K562 (cell line): Measurements from ENCODE around the gene SLC35D3. TPM values are rescaled to one million over a fixed set of nuclear protein-coding genes. Genes with fewer than 3 reads are reported as not detected.

Experiments used
- ATAC-seq: fragments of 200-7000 bp; cut with Tn5 transposase; 3 replicates; pipeline ENCODE4 v1.9.1; 2020; ENCODE audit warnings: moderate library complexity
- BruUV-seq: library from RNA; stranded (reverse); fragments of 400-500 nt; replicated peaks from 2 replicates; lab custom pipeline; 2021; lab: Mats Ljungman, UMichigan
- CTCF ChIA-PET: fragments of 300-600 bp; formaldehyde crosslinking; extraction: SDS; loops from one replicate; lab custom pipeline; 2021; ENCODE audit warnings: low intra/inter-chr PET ratio; lab: Yijun Ruan, JAX
- POLR2A ChIA-PET: fragments of 300-600, 350-650 bp; sonication (Branson Sonifier 250); formaldehyde crosslinking; extraction: SDS; loops from one replicate; lab custom pipeline; 2021; ENCODE audit warnings: antibody characterized with exemption, inconsistent platforms; lab: Yijun Ruan, JAX
- DNase-seq, 4 experiments: peaks; one replicate each; pipeline versions ENCODE4 v3.0.0 to v3.0.0-alpha.2; 2011 to 2018; ENCODE audit warnings: low spot score in 3 of 4, mixed read lengths in 3 of 4; ENCODE audit errors: extremely low read depth in 1 of 4
- FAIRE-seq: peaks from 2 replicates; lab custom pipeline; 2011; peaks lifted over from hg19 to GRCh38; lab: Jason Lieb, UNC
- H2AFZ ChIP-seq: 2 replicates; pipeline ENCODE4 v1.6.0; 2011; ENCODE audit warnings: low read depth, low read length, control low read depth, inconsistent platforms
- H3K27ac ChIP-seq: fragments of 200-600 bp; 3 replicates; pipeline ENCODE4 v1.8.0; 2011; ENCODE audit warnings: low read depth, mild to moderate bottlenecking, control low read depth, inconsistent platforms, low read length, moderate library complexity, mixed read lengths; ENCODE audit errors: extremely low read depth
- H3K27me3 ChIP-seq, 2 experiments: fragments of 300-600 bp in 1 of 2; 2 replicates in 1 of 2; 3 replicates in 1 of 2; pipeline versions ENCODE4 v1.6.0 to v1.8.0; 2011; ENCODE audit warnings: inconsistent platforms in 2 of 2, low read length in 2 of 2, mild to moderate bottlenecking in 1 of 2, mixed read lengths in 1 of 2, moderate library complexity in 1 of 2; ENCODE audit not compliant: control insufficient read depth in 2 of 2, insufficient read depth in 2 of 2
- H3K36me3 ChIP-seq: fragments of 300-600 bp; 3 replicates; pipeline ENCODE4 v1.8.0; 2011; ENCODE audit warnings: mild to moderate bottlenecking, low read length, inconsistent platforms; ENCODE audit not compliant: control insufficient read depth, insufficient read depth
- H3K4me1 ChIP-seq, 2 experiments: fragments of 200-600 bp in 1 of 2; replicated peaks in 1 of 2; 2 replicates in 1 of 2; 3 replicates in 1 of 2; pipeline versions ENCODE4 v1.5.1 to v1.8.0; 2011; ENCODE audit warnings: inconsistent platforms in 2 of 2, low read length in 2 of 2, mild to moderate bottlenecking in 1 of 2, mixed read lengths in 1 of 2, moderate library complexity in 1 of 2; ENCODE audit not compliant: control insufficient read depth in 2 of 2, insufficient read depth in 2 of 2
- H3K4me2 ChIP-seq: 2 replicates; pipeline ENCODE4 v1.6.1; 2011; ENCODE audit warnings: low read length, control low read depth, inconsistent platforms, mixed read lengths; ENCODE audit not compliant: insufficient read depth
- H3K4me3 ChIP-seq: fragments of 200-600 bp; sonication (generic), shearing (Covaris generic); 2 replicates; pipeline ENCODE4 v1.5.1; 2016; ENCODE audit warnings: control low read depth, inconsistent platforms
- H3K79me2 ChIP-seq: fragments of 200-600 bp; 3 replicates; pipeline ENCODE4 v1.8.0; 2011; ENCODE audit warnings: low read length, inconsistent platforms; ENCODE audit not compliant: control insufficient read depth, insufficient read depth
- H3K9ac ChIP-seq, 2 experiments: 2 replicates each; pipeline versions ENCODE4 v1.6.0 to v1.6.1; 2011; ENCODE audit warnings: low read depth in 2 of 2, low read length in 2 of 2, control low read depth in 1 of 2, inconsistent platforms in 1 of 2, mild to moderate bottlenecking in 1 of 2, mixed read lengths in 1 of 2; ENCODE audit not compliant: insufficient read depth in 1 of 2
- H3K9me1 ChIP-seq: one replicate; pipeline ENCODE4 v1.6.0; 2011; ENCODE audit warnings: inconsistent platforms, mild to moderate bottlenecking, low read length, moderate library complexity; ENCODE audit not compliant: control insufficient read depth, insufficient read depth
- H3K9me3 ChIP-seq: replicated peaks from 2 replicates; pipeline ENCODE4 v1.5.1; 2011; ENCODE audit warnings: low read depth, low read length, inconsistent platforms; ENCODE audit not compliant: control insufficient read depth, insufficient read depth
- H4K20me1 ChIP-seq: replicated peaks from 2 replicates; pipeline ENCODE4 v1.6.1; 2011; ENCODE audit warnings: low read length, inconsistent platforms, mixed read lengths; ENCODE audit not compliant: control insufficient read depth, insufficient read depth
- MCM3 ChIP-seq: fragments of 450-650 bp; IDR thresholded peaks from 2 replicates; pipeline ENCODE4 v1.6.1; 2016
- MCM7 ChIP-seq, 2 experiments: fragments of 450-650 bp; IDR thresholded peaks; 2 replicates each; pipeline ENCODE4 v1.6.1; 2016 to 2018
- POLR2AphosphoS2 ChIP-seq: IDR thresholded peaks from 2 replicates; pipeline ENCODE4 v1.6.1; 2012; ENCODE audit warnings: low read length, improper control_type of control experiment
- RB1 ChIP-seq: fragments of 450-650 bp; IDR thresholded peaks from 2 replicates; pipeline ENCODE4 v1.6.1; 2017; ENCODE audit warnings: low read depth, mild to moderate bottlenecking
- WGBS: fragments of 100-300 bp; shearing (Covaris generic); methylation state at CpG from one replicate; pipeline ENCODE4 v1.1.6; 2016; ENCODE audit warnings: low coverage, mixed read lengths; ENCODE audit not compliant: insufficient coverage; ENCODE audit errors: missing lambda C conversion rate; 5-methylcytosine and 5-hydroxymethylcytosine counted together
- in situ Hi-C: fragments of 300-500 bp; cut with MboI; formaldehyde crosslinking; loops from 4 replicates; pipeline ENCODE4 v1.15.0; 2018; ENCODE audit warnings: inconsistent platforms, mixed read lengths
- intact Hi-C: fragments of 100-400 bp; cut with micrococcal nuclease; formaldehyde crosslinking; loops from 2 replicates; pipeline ENCODE4 v1.14.2; 2022
- polyA plus RNA-seq, 8 experiments: library from polyadenylated mRNA; depleted of rRNA in 4 of 8; stranded (reverse) in 5 of 8; unstranded in 3 of 8; fragments of >200 nt; fragmentation: Nextera tagmentation in 2 of 8; fragmentation: Illumina TruSeq in 1 of 8; extraction: Ambion mirVana in 2 of 8; extraction: Trizol in 1 of 8; gene quantifications; 2 replicates each; pipeline versions ENCODE4 v1.2.1 to v1.2.3, GENCODE V29; 2011 to 2014; ENCODE audit warnings: inconsistent platforms in 1 of 8, missing spikeins in 1 of 8
- total RNA-seq, 7 experiments: library from RNA; depleted of rRNA in 6 of 7; stranded (reverse); fragments of >200 nt in 6 of 7; fragmentation: Illumina TruSeq in 2 of 7; extraction: Trizol in 2 of 7; gene quantifications; 2 replicates each; pipeline versions ENCODE4 v1.2.1 to v1.2.3, GENCODE V29; 2011 to 2021; ENCODE audit warnings: low replicate concordance in 1 of 7

SLC35D3 gene
- total and polyA plus RNA-seq, 9 of the 15 experiments (the other 6 are each of a cell fraction or from before 2014, with no cell fraction given), result not detected

DNA sequence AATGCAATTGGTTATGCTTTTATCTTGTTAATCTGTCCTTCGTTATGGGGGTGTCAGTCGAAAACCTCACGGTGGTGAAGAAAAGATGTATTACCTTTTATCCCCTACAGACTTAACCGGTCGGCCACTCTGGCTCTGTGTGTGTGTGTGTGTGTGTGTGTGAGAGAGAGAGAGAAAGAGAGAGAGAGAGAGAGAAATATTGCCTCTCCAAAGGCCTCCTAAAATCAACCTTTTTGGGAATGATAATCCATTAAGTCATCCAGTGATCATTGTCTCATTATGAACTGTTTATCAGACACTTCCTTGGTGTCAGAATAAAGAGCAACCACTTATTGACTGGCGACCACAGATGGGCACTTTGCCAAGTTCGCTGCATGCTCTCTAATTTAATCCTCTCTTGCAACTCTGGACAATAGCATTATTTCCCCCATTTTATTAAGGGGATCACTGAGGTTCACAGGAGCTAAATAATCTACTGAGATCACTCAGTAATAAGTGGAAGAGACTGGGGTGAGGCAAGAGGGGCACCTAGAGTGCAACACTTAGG lies 30.7 kb downstream of the SLC35D3 start (continued):
- no peak for TF ChIP-seq POLR2AphosphoS2

DNA sequence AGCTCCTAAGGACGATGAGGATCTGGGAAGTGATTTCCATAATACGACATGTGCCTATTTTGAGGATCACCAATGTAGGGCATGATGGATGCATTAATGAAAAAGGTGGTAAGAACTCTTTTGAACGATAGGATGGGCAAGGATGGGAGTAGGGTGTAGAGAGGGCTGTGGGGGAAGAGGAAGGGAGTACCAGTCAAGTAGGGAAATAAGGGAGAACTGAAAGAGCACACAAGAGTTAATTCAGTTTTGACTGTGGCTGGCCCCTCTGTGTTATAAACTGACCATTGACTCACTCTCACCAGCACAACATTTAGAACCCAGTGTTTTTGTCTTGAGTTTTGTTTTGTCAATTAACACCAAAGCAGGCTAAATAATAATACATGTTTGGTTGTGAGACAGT lies 33.0 kb downstream of the SLC35D3 start:
- H3K27me3 ChIP-seq, result peaks cover 3 to 14% of the 10 kb centered on the region in 2 experiments
- H3K9me3 ChIP-seq, result no peaks in the 10 kb centered on the region
- H3K4me3 ChIP-seq, result no peak overlapping the region
- no peak overlapping the region for H3K9ac ChIP-seq
- no TSS peak for BruUV-seq
- H3K4me2 ChIP-seq, result no peak overlapping the region
- H3K4me1 ChIP-seq, result peaks cover 4 to 10% of the 10 kb centered on the region in 2 experiments; a peak in 4 of 5 replicates
- TF ChIP-seq MCM7 (IDR thresholded peaks at IDR 0.05) (0 out of 4 replicates have a peak, but pooled peaks of 1 of the 2 experiments have one; percentile 24), RB1 (no peak), MCM3 (peak; percentile 68; the same call in 1 of the 2 replicates)
- POLR2A ChIA-PET, result no interaction called here
- H2AFZ ChIP-seq, result no peak overlapping the region
- CTCF ChIA-PET, result no interaction called here
- no peaks in the 10 kb centered on the region for H3K9me1 ChIP-seq
- DNase-seq, result no peak
- ATAC-seq, result no peak
- intact Hi-C loops (no loop called here), in situ Hi-C loops (no loop called here)
- H4K20me1 ChIP-seq, result peaks cover 3% of the 10 kb centered on the region; the same call in 1 of the 2 replicates
- H3K36me3 ChIP-seq, result no peaks in the 10 kb centered on the region
- H3K27ac ChIP-seq, result no peak overlapping the region
- H3K79me2 ChIP-seq, result no peaks in the 10 kb centered on the region
- FAIRE-seq, result no peak
- whole genome bisulfite sequencing, result 6% methylated on average over 3 of the region's 3 CpGs
